Activated CD8-positive, alpha-beta T cell treated with anti-CD3 and anti-CD28 coated beads for 36 hours (primary cell): Measurements from ENCODE around the gene KL. TPM values are rescaled to one million over a fixed set of nuclear protein-coding genes. Genes with fewer than 3 reads are reported as not detected.

Experiments
- ATAC-seq: fragments of 200-7000 bp; cut with Tn5 transposase; one replicate; pipeline ENCODE4 v1.10.0; 2021; ENCODE audit warnings: mild to moderate bottlenecking, moderate library complexity
- CTCF ChIA-PET: fragments of 350-600 bp; sonication (Branson Sonifier 250); formaldehyde crosslinking; loops from one replicate; lab custom pipeline; 2021; ENCODE audit warnings: antibody characterized with exemption; lab: Charles Lee
- POLR2A ChIA-PET: fragments of 350-600 bp; sonication (Branson Sonifier 250); formaldehyde crosslinking; loops from one replicate; lab custom pipeline; 2021; ENCODE audit warnings: antibody characterized with exemption; lab: Charles Lee
- DNase-seq: peaks from one replicate; pipeline ENCODE4 v3.0.0-alpha.2; 2020
- H3K27ac Mint-ChIP-seq: one replicate; pipeline ENCODE4 v1.8.0; 2021; ENCODE audit warnings: mild to moderate bottlenecking, mixed read lengths
- H3K27me3 Mint-ChIP-seq: one replicate; pipeline ENCODE4 v1.8.0; 2021; ENCODE audit warnings: mixed read lengths
- H3K36me3 Mint-ChIP-seq: one replicate; pipeline ENCODE4 v1.8.0; 2021; ENCODE audit warnings: low read depth, mixed read lengths
- H3K4me1 Mint-ChIP-seq: one replicate; pipeline ENCODE4 v1.8.0; 2021; ENCODE audit warnings: low read depth, mixed read lengths
- H3K4me3 Mint-ChIP-seq: one replicate; pipeline ENCODE4 v1.8.0; 2021; ENCODE audit warnings: mild to moderate bottlenecking, moderate library complexity, mixed read lengths
- H3K9me3 Mint-ChIP-seq: one replicate; pipeline ENCODE4 v1.8.0; 2021; ENCODE audit warnings: mixed read lengths
- CTCF ChIP-seq: fragments of 200-600 bp; IDR thresholded peaks from one replicate; pipeline ENCODE4 v1.8.0; 2022; ENCODE audit warnings: antibody characterized with exemption, mild to moderate bottlenecking
- intact Hi-C: fragments of 100-400 bp; cut with micrococcal nuclease; formaldehyde crosslinking; loops from one replicate; pipeline ENCODE4 v1.10.0; 2022
- total RNA-seq, 2 experiments: library from RNA; stranded (reverse); gene quantifications; one replicate each; pipeline ENCODE4 v1.2.3, GENCODE V29; 2021

The KL gene
- total RNA-seq, 2 experiments from 2014 or later, result 0.22 to 0.27 TPM

DNA sequence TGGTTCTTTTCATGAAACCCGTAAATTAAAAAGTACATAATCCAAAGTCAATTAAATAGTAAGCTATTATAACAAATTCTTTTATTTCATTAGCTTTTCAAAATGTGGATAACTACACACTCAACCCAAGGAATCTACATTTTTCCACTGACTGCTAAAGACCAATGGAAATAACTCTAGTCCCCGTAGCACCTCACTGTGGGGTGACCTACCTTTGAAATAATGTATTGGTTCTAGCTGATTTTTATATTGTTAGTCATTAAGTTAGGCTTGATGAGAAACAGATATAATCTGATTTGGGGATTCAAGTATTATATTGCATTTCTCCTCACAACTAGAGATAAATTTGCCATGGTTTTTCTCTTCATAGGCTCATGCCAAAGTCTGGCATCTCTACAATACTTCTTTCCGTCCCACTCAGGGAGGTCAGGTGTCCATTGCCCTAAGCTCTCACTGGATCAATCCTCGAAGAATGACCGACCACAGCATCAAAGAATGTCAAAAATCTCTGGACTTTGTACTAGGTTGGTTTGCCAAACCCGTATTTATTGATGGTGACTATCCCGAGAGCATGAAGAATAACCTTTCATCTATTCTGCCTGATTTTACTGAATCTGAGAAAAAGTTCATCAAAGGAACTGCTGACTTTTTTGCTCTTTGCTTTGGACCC is 37.3 kb downstream of the KL start:
- CTCF ChIA-PET, result interaction anchor here (1.0 kb wide), 1 partner anchor 22 kb away, joined by 3 read pairs; no protein-coding TSS in a partner anchor
- no peak for TF ChIP-seq CTCF
- no peaks in the 10 kb centered on the region for H3K4me1 Mint-ChIP-seq
- H3K9me3 Mint-ChIP-seq, result no peaks in the 10 kb centered on the region
- no peak overlapping the region for H3K27ac Mint-ChIP-seq
- DNase-seq, result no peak
- intact Hi-C loops, result no loop called here
- no peaks in the 10 kb centered on the region for H3K36me3 Mint-ChIP-seq
- POLR2A ChIA-PET, result no interaction called here
- no peak overlapping the region for H3K4me3 Mint-ChIP-seq
- peaks cover 9% of the 10 kb centered on the region for H3K27me3 Mint-ChIP-seq
- ATAC-seq, result no peak

DNA sequence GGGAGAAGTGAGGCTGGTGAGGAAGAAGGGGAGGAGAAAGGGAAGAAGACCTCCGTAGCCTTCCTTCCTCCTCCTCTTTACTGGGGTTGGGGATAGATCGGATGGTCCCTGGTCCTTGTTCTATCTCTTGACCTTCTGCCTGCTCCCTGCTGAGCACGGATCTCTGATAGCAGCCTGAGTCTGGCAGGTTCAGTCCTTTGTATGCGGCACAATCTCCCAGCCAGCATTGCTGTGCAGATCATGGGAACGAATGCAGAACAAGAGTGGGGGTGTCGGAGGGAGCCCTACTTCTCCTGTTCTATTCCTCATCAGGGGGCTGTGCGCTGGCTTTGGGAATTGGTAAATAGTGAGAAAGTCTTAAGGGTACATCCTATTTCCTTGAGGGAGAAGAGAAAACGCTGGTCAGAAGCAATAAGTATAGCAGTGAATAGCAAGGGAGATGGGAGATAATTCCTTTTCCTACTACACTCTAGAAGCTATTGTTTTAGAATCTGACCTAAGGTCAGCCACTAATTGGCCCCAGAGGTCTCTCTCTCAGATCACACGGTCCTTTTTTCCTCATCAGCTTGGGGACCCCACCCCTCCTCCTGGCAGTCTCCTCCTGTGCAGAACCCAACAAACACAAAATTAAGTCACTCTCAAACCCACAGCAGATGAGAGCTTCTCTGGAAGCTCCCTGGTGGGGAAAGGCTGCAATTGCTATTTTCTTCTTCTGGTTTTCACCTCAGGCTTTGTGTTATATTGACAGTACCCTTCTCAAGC is 41.0 kb downstream of the KL start:
- Mint-ChIP-seq H3K36me3 (no peaks in the 10 kb centered on the region), H3K27ac (no peak overlapping the region), H3K4me3 (no peak overlapping the region), H3K27me3 (no peaks in the 10 kb centered on the region), H3K4me1 (no peaks in the 10 kb centered on the region), H3K9me3 (no peaks in the 10 kb centered on the region)
- ChIA-PET POLR2A (no interaction called here), CTCF (interaction anchor here (1.1 kb wide), 1 partner anchor 9 kb away, joined by 3 read pairs; no protein-coding TSS in a partner anchor)
- TF ChIP-seq CTCF, result no peak
- ATAC-seq, result no peak
- DNase-seq, result no peak
- intact Hi-C loops, result no loop called here

DNA sequence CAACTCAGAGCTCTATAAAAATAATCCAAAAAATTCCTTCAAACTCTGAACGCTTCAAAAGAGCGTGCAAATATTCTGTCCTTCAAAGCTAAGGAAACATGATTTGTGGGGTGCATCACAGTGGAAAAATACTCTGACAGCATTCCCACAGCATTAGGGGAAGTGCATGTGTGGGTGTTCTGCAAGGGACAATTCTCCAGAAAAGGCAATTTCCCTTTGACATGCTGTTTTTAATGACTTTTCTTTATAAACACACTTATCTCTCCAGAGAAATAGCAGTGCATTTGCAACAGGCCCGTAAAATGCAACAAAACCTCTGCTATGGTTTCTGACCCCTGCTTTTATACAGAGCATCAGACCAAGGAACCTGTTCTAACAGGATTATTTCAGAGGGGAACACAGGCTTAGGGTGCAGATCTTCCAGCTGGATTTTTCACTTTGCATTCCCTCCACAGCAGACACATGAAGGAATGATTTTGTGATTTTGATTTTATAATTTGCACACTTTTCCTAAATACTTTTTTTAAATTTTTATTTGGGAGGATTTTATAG is 42.6 kb downstream of the KL start:
- Mint-ChIP-seq H3K4me3 (no peak overlapping the region), H3K27ac (no peak overlapping the region), H3K9me3 (no peaks in the 10 kb centered on the region), H3K4me1 (no peaks in the 10 kb centered on the region), H3K27me3 (no peaks in the 10 kb centered on the region), H3K36me3 (no peaks in the 10 kb centered on the region)
- intact Hi-C loops, result no loop called here
- CTCF ChIA-PET, result interaction anchor here (0.9 kb wide), 1 partner anchor 11 kb away, joined by 3 read pairs; no protein-coding TSS in a partner anchor
- POLR2A ChIA-PET, result no interaction called here
- ATAC-seq, result no peak
- TF ChIP-seq CTCF, result no peak
- no peak for DNase-seq

- ChIA-PET CTCF (no interaction called here), POLR2A (no interaction called here)
- Mint-ChIP-seq H3K4me1 (no peaks in the 10 kb centered on the region), H3K36me3 (no peaks in the 10 kb centered on the region), H3K27me3 (no peaks in the 10 kb centered on the region), H3K27ac (no peak overlapping the region), H3K9me3 (no peaks in the 10 kb centered on the region), H3K4me3 (no peak overlapping the region)
- ATAC-seq (no peak), DNase-seq (no peak)
- intact Hi-C loops, result no loop called here
- TF ChIP-seq CTCF, result no peak
Measured at GRCh38 chr13:33060815-33061214, 44.6 kb downstream of the KL start.

DNA sequence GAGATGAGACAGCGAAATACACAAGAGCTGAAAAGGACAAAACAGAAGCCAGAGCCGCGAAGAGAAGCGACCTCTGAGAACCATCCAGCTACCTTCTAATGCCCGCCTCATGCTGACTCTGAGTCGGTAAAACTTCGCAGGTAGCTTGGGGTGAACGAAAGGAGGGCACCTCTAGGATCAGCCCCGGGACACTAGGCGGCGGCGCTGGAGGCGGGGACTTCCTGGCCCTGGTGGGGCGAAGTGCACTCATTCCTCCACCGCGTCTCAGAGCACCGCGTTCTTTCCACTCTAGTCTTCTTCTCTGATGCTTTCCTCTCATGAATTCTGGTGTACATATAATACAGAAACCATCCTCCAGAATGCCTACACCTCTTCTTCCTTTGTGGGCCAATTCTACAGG is 50.1 kb downstream of the KL start:
- intact Hi-C loops, result no loop called here
- DNase-seq (no peak), ATAC-seq (no peak)
- Mint-ChIP-seq H3K27ac (no peak overlapping the region), H3K27me3 (no peaks in the 10 kb centered on the region), H3K4me3 (no peak overlapping the region), H3K4me1 (no peaks in the 10 kb centered on the region), H3K36me3 (no peaks in the 10 kb centered on the region), H3K9me3 (no peaks in the 10 kb centered on the region)
- no peak for TF ChIP-seq CTCF
- ChIA-PET POLR2A (no interaction called here), CTCF (no interaction called here)
